Astrocyte (in vitro differentiated cells and primary cell): ENCODE results near the gene FASTKD1. TPM values are rescaled to one million over a fixed set of nuclear protein-coding genes. Genes with fewer than 3 reads are reported as not detected.

ENCODE experiments used
- DNase-seq: peaks from one replicate; pipeline ENCODE4 v3.0.0-alpha.2; 2010; ENCODE audit warnings: low read depth
- FAIRE-seq: peaks from 2 replicates; lab custom pipeline; 2011; peaks lifted over from hg19 to GRCh38; lab: Jason Lieb, UNC
- H2AFZ ChIP-seq: 2 replicates; pipeline ENCODE4 v1.6.0; 2012; ENCODE audit warnings: low read depth, low read length, inconsistent platforms
- H3K27ac ChIP-seq: 2 replicates; pipeline ENCODE4 v1.5.1; 2011; ENCODE audit warnings: low read depth, low read length, inconsistent platforms
- H3K27me3 ChIP-seq: 2 replicates; pipeline ENCODE4 v1.6.0; 2011; ENCODE audit warnings: low read length, inconsistent platforms; ENCODE audit not compliant: insufficient read depth
- H3K36me3 ChIP-seq: 2 replicates; pipeline ENCODE4 v1.5.1; 2011; ENCODE audit warnings: low read length, inconsistent platforms; ENCODE audit not compliant: insufficient read depth
- H3K4me1 ChIP-seq: 2 replicates; pipeline ENCODE4 v1.5.1; 2011; ENCODE audit warnings: low read length, inconsistent platforms; ENCODE audit not compliant: insufficient read depth
- H3K4me2 ChIP-seq: 2 replicates; pipeline ENCODE4 v1.6.0; 2012; ENCODE audit warnings: low read length, inconsistent platforms
- H3K4me3 ChIP-seq: 2 replicates; pipeline ENCODE4 v1.5.1; 2011; ENCODE audit warnings: low read depth, mild to moderate bottlenecking, low read length, inconsistent platforms; ENCODE audit not compliant: insufficient read depth
- H3K79me2 ChIP-seq: 2 replicates; pipeline ENCODE4 v1.6.0; 2012; ENCODE audit warnings: mild to moderate bottlenecking, low read length, inconsistent platforms; ENCODE audit not compliant: insufficient read depth
- H3K9ac ChIP-seq: 2 replicates; pipeline ENCODE4 v1.6.0; 2012; ENCODE audit warnings: mild to moderate bottlenecking, low read length, inconsistent platforms
- H3K9me3 ChIP-seq: 2 replicates; pipeline ENCODE4 v1.5.1; 2012; ENCODE audit warnings: low read depth, mild to moderate bottlenecking, low read length, inconsistent platforms; ENCODE audit not compliant: insufficient read depth
- H4K20me1 ChIP-seq: 2 replicates; pipeline ENCODE4 v1.6.0; 2012; ENCODE audit warnings: low read length, inconsistent platforms; ENCODE audit not compliant: insufficient read depth
- H3K27ac Mint-ChIP-seq: one replicate; pipeline ENCODE4 v1.8.0; 2021; ENCODE audit warnings: mild to moderate bottlenecking, mixed read lengths; ENCODE audit not compliant: unreplicated experiment
- H3K27me3 Mint-ChIP-seq: one replicate; pipeline ENCODE4 v1.8.0; 2021; ENCODE audit warnings: low read depth, mixed read lengths; ENCODE audit not compliant: unreplicated experiment
- H3K36me3 Mint-ChIP-seq: one replicate; pipeline ENCODE4 v1.8.0; 2021; ENCODE audit warnings: low read depth, mixed read lengths; ENCODE audit not compliant: unreplicated experiment
- H3K4me1 Mint-ChIP-seq: one replicate; pipeline ENCODE4 v1.8.0; 2021; ENCODE audit warnings: low read depth, mixed read lengths; ENCODE audit not compliant: unreplicated experiment
- H3K4me3 Mint-ChIP-seq: one replicate; pipeline ENCODE4 v1.8.0; 2021; ENCODE audit warnings: mild to moderate bottlenecking, moderate library complexity, mixed read lengths; ENCODE audit not compliant: unreplicated experiment
- H3K9me3 Mint-ChIP-seq: one replicate; pipeline ENCODE4 v1.8.0; 2021; ENCODE audit warnings: mild to moderate bottlenecking, mixed read lengths; ENCODE audit not compliant: unreplicated experiment
- CTCF ChIP-seq: IDR thresholded peaks from 2 replicates; pipeline ENCODE4 v1.5.1; 2011; ENCODE audit warnings: low read depth, mild to moderate bottlenecking, inconsistent platforms, low read length, moderate library complexity; ENCODE audit not compliant: insufficient read depth
- EZH2 ChIP-seq: IDR thresholded peaks from 2 replicates; pipeline ENCODE4 v1.6.1; 2012; ENCODE audit warnings: mild to moderate bottlenecking, low read length, inconsistent platforms; ENCODE audit not compliant: insufficient read depth
- total RNA-seq: library from RNA; stranded (reverse); gene quantifications from 2 replicates; pipeline ENCODE4 v1.2.1, GENCODE V29; 2021

Gene FASTKD1
- total RNA-seq, 1 donor from 2014 or later = 37.3 TPM

DNA sequence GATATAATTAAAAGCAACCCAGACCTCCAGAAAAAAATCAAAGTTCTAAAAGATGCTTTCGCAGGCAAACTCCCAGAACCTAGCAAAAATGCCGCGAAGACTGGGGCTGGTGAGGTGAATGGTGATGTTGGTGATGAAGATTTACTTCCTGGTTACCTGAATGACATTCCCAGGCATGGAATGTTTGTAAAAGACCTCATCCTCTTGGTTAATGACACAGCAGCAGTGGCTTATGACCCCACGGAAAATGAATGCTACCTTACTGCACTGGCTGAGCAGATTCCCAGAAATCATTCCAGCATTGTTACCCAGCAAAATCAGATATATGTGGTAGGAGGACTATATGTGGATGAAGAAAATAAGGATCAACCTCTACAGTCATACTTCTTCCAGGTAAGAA is 63.2 kb downstream of the FASTKD1 start:
- no peak overlapping the region for H3K9ac ChIP-seq
- no peaks in the 10 kb centered on the region for H3K36me3 ChIP-seq
- no peaks in the 10 kb centered on the region for H3K79me2 ChIP-seq
- H3K4me3 ChIP-seq = no peak overlapping the region
- DNase-seq (no peak), FAIRE-seq (no peak)
- H3K27me3 ChIP-seq = no peaks in the 10 kb centered on the region
- TF ChIP-seq CTCF (no peak), EZH2 (no peak)
- Mint-ChIP-seq H3K4me3 (no peak overlapping the region), H3K36me3 (no peaks in the 10 kb centered on the region), H3K27me3 (no peaks in the 10 kb centered on the region), H3K4me1 (peaks cover 1% of the 10 kb centered on the region), H3K27ac (no peak overlapping the region), H3K9me3 (no peaks in the 10 kb centered on the region)
- H3K9me3 ChIP-seq = no peaks in the 10 kb centered on the region
- H2AFZ ChIP-seq = no peak overlapping the region
- H3K4me2 ChIP-seq = no peak overlapping the region
- H3K27ac ChIP-seq = no peak overlapping the region
- no peaks in the 10 kb centered on the region for H4K20me1 ChIP-seq
- H3K4me1 ChIP-seq = peaks cover 10% of the 10 kb centered on the region

DNA sequence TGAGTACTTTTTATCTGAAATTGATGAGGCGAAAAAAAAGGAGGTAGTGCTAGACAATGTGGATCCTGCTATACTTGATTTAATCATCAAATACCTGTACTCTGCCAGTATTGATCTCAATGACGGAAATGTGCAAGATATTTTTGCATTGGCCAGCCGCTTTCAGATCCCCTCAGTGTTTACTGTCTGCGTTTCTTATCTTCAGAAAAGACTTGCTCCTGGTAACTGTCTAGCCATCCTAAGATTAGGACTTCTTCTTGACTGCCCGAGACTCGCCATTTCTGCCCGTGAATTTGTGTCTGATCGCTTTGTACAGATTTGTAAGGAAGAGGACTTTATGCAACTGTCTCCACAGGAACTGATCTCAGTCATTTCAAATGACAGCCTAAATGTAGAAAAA is 63.7 kb downstream of the FASTKD1 start:
- DNase-seq (no peak), FAIRE-seq (no peak)
- no peaks in the 10 kb centered on the region for H3K36me3 ChIP-seq
- H2AFZ ChIP-seq = no peak overlapping the region
- TF ChIP-seq CTCF (no peak), EZH2 (no peak)
- H3K27me3 Mint-ChIP-seq = no peaks in the 10 kb centered on the region
- H3K9me3 ChIP-seq = no peaks in the 10 kb centered on the region
- no peak overlapping the region for H3K4me3 Mint-ChIP-seq
- no peaks in the 10 kb centered on the region for H3K27me3 ChIP-seq
- H3K9ac ChIP-seq = no peak overlapping the region
- H3K4me3 ChIP-seq = no peak overlapping the region
- H3K9me3 Mint-ChIP-seq = no peaks in the 10 kb centered on the region
- H4K20me1 ChIP-seq = no peaks in the 10 kb centered on the region
- H3K79me2 ChIP-seq = no peaks in the 10 kb centered on the region
- H3K4me1 ChIP-seq = peaks cover 10% of the 10 kb centered on the region
- no peak overlapping the region for H3K27ac ChIP-seq
- no peak overlapping the region for H3K27ac Mint-ChIP-seq
- no peak overlapping the region for H3K4me2 ChIP-seq
- peaks cover 1% of the 10 kb centered on the region for H3K4me1 Mint-ChIP-seq
- peaks cover under 1% of the 10 kb centered on the region for H3K36me3 Mint-ChIP-seq

DNA sequence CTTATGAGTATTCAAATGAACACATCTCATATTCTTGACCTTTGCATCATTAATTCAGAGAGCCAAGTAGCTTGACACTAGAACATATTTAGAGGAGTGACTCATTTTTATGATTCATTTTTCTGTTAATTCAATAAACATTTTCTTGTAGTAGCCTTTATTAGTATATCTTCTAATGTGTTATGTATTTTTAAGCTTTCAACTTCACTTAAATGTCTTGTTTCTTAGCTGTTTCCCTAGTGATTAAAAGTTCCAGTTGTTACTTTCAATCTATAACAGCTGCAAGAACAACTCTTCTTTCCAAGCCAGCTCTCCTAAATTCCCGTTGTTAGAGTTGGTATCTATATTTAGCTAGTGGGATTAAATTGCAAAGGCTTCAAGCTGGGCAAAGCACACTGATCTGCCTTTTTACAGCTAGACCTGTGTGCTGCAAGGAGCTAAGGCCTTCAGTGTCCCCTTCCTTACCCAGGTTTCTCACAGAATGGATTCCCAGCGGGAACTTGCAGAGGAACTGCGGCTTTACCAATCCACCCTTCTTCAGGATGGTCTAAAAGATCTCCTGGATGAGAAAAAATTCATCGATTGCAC is 64.3 kb downstream of the FASTKD1 start, which contains the start of gene KLHL41:
Gene KLHL41 (plus strand): TSS at position 405 of the 588 bp plus-strand sequence. CDS start 77 bp downstream, at position 482.
- H3K4me3 Mint-ChIP-seq = no peak within 1 kb of the TSS
- DNase-seq (peak; percentile 32), FAIRE-seq (no peak)
- H3K4me1 Mint-ChIP-seq = peaks cover 1% of the 10 kb centered on the region
- no peaks in the 10 kb centered on the region for H3K9me3 ChIP-seq
- H3K27ac Mint-ChIP-seq = no peak within 1 kb of the TSS
- H3K9me3 Mint-ChIP-seq = no peaks in the 10 kb centered on the region
- peaks cover 10% of the 10 kb centered on the region for H3K4me1 ChIP-seq
- no peaks in the 10 kb centered on the region for H4K20me1 ChIP-seq
- H3K27me3 Mint-ChIP-seq = no peaks in the 10 kb centered on the region
- no peaks in the 10 kb centered on the region for H3K36me3 ChIP-seq
- H3K27me3 ChIP-seq = no peaks in the 10 kb centered on the region
- no peak within 1 kb of the TSS for H3K4me2 ChIP-seq
- H3K79me2 ChIP-seq = no peaks in the 10 kb centered on the region
- H3K9ac ChIP-seq = no peak within 1 kb of the TSS
- no peak within 1 kb of the TSS for H2AFZ ChIP-seq
- peaks cover 5% of the 10 kb centered on the region for H3K36me3 Mint-ChIP-seq
- TF ChIP-seq EZH2 (no peak), CTCF (no peak)
- no peak within 1 kb of the TSS for H3K27ac ChIP-seq
- H3K4me3 ChIP-seq = no peak within 1 kb of the TSS
